HG02759 (cell line): Measurements from ENCODE around the gene ENTR1.
"Not testable (repeated sequence)": the region's sequence is repeated elsewhere in the genome, so short reads cannot be mapped to it uniquely, and the experiment has no call there.

Source experiments
- ATAC-seq: cut with Tn5 transposase; IDR thresholded peaks from one replicate; pipeline ENCODE4 v1.9.1; 2021; ENCODE audit warnings: mild to moderate bottlenecking, moderate library complexity; ENCODE audit not compliant: unreplicated experiment

ENTR1 gene

GRCh38 chr9:136423432-136424146 lies 13.2 kb upstream of the ENTR1 start:
- ATAC-seq, result no peak

- ATAC-seq, result no peak
These were observed 12.5 kb upstream of the ENTR1 start for GRCh38 chr9:136422876-136423275.

GRCh38 chr9:136421791-136422190 lies 11.4 kb upstream of the ENTR1 start:
- ATAC-seq, result no peak

GRCh38 chr9:136419092-136419420 lies 8.6 kb upstream of the ENTR1 start:
- no peak for ATAC-seq

- no peak for ATAC-seq
These were observed 8.0 kb upstream of the ENTR1 start for GRCh38 chr9:136418182-136419091.

GRCh38 chr9:136416914-136417313 lies 6.5 kb upstream of the ENTR1 start:
- no peak for ATAC-seq

GRCh38 chr9:136416427-136416826 lies 6.0 kb upstream of the ENTR1 start:
- ATAC-seq, result no peak

- no peak for ATAC-seq
These were observed 2.5 kb upstream of the ENTR1 start for GRCh38 chr9:136412962-136413361.

- no peak for ATAC-seq
These were observed 964 bp upstream of the ENTR1 start for GRCh38 chr9:136411378-136411777.

GRCh38 chr9:136409557-136410455 lies 608 bp downstream of the ENTR1 start:
- ATAC-seq, result peak; percentile 36

- no peak for ATAC-seq
These were observed 2.5 kb downstream of the ENTR1 start for GRCh38 chr9:136407911-136408310.

- ATAC-seq, result not testable (repeated sequence)
These were observed 3.4 kb downstream of the ENTR1 start for GRCh38 chr9:136407061-136407460.

GRCh38 chr9:136405904-136406303 lies 4.5 kb downstream of the ENTR1 start:
- not testable (repeated sequence) for ATAC-seq

- no peak for ATAC-seq
These were observed 4.9 kb downstream of the ENTR1 start for GRCh38 chr9:136405481-136405880.

GRCh38 chr9:136404801-136405136 lies 5.6 kb downstream of the ENTR1 start:
- no peak for ATAC-seq

GRCh38 chr9:136403915-136404800 lies 6.3 kb downstream of the ENTR1 start:
- no peak for ATAC-seq

- no peak for ATAC-seq
These were observed 6.9 kb downstream of the ENTR1 start for GRCh38 chr9:136403538-136403914.

GRCh38 chr9:136402067-136402466 lies 8.3 kb downstream of the ENTR1 start:
- no peak for ATAC-seq

- ATAC-seq, result no peak
These were observed 9.1 kb downstream of the ENTR1 start for GRCh38 chr9:136401173-136401922.
